Spleen (tissue), 11 donors: Measurements from ENCODE around the gene CDK8. TPM values are rescaled to one million over a fixed set of nuclear protein-coding genes. Genes with fewer than 3 reads are reported as not detected.

Experiments
- DNase-seq: peaks from one replicate; pipeline ENCODE4 v3.0.0-alpha.2; 2020
- H3K27ac ChIP-seq, 8 donors: fragments of 200-600 bp; sonication (generic) in 7 of 8; 1 replicate in 4 of 8; 2 replicates in 4 of 8; pipeline versions ENCODE4 v1.5.0 to v1.8.0; 2016 to 2021; ENCODE audit warnings: inconsistent platforms in 4 of 8, mild to moderate bottlenecking in 4 of 8, moderate library complexity in 1 of 8
- H3K27me3 ChIP-seq, 7 donors: fragments of 200-600 bp; sonication (generic) in 6 of 7; replicated peaks in 1 of 7; 1 replicate in 4 of 7; 2 replicates in 3 of 7; pipeline versions ENCODE4 v1.5.0 to v1.8.0; 2016 to 2021; ENCODE audit warnings: inconsistent platforms in 3 of 7, mild to moderate bottlenecking in 1 of 7
- H3K36me3 ChIP-seq, 6 donors: fragments of 200-600 bp; sonication (generic) in 5 of 6; 1 replicate in 4 of 6; 2 replicates in 2 of 6; pipeline versions ENCODE4 v1.5.0 to v1.8.0; 2016 to 2021; ENCODE audit warnings: inconsistent platforms in 2 of 6
- H3K4me1 ChIP-seq, 6 donors: fragments of 200-600 bp; sonication (generic) in 5 of 6; 1 replicate in 3 of 6; 2 replicates in 3 of 6; pipeline versions ENCODE4 v1.5.0 to v1.8.0; 2016 to 2021; ENCODE audit warnings: inconsistent platforms in 3 of 6
- H3K4me3 ChIP-seq, 8 donors: fragments of 200-600 bp; sonication (generic) in 7 of 8; 1 replicate in 4 of 8; 2 replicates in 4 of 8; pipeline versions ENCODE4 v1.5.0 to v1.8.0; 2016 to 2021; ENCODE audit warnings: inconsistent platforms in 4 of 8, mild to moderate bottlenecking in 4 of 8, moderate library complexity in 2 of 8
- H3K9me3 ChIP-seq, 8 donors: fragments of 200-600 bp; sonication (generic) in 7 of 8; 1 replicate in 4 of 8; 2 replicates in 4 of 8; pipeline versions ENCODE4 v1.5.0 to v1.8.0; 2016 to 2021; ENCODE audit warnings: inconsistent platforms in 4 of 8
- POLR2A ChIP-seq, 3 donors: fragments of 450-650 bp; IDR thresholded peaks; one replicate each; pipeline ENCODE4 v1.5.1; 2017; ENCODE audit warnings: antibody characterized with exemption in 3 of 3, mild to moderate bottlenecking in 1 of 3
- POLR2AphosphoS5 ChIP-seq, 3 donors: sonication (generic); formaldehyde crosslinking; IDR thresholded peaks; one replicate each; pipeline ENCODE4 v1.5.1; 2017; ENCODE audit warnings: antibody characterized with exemption in 3 of 3
- WGBS, 5 donors: extraction: QIAGEN DNeasy Blood & Tissue Kit in 3 of 5; methylation state at CpG; one replicate each; pipeline versions ENCODE4 v1.1.5 to v1.1.7; 2013 to 2018; 5-methylcytosine and 5-hydroxymethylcytosine counted together
- intact Hi-C: fragments of 100-400 bp; cut with DNase I; formaldehyde crosslinking; loops from one replicate; pipeline ENCODE4 v1.15.0; 2023; ENCODE audit warnings: low total_unique reads
- polyA plus RNA-seq, 3 donors: library from polyadenylated mRNA; stranded (reverse); fragments of 200-250 nt; gene quantifications; one replicate each; pipeline ENCODE4 v1.2.1, GENCODE V29; 2013
- total RNA-seq, 7 donors: library from RNA; depleted of rRNA in 3 of 7; stranded (reverse); fragments of >200 nt in 3 of 7; fragmentation: NEBNext Ultra II Directional in 4 of 7; extraction: Animal tissue kit (Norgen Biotek cat#: 25700) in 4 of 7; gene quantifications; one replicate each; pipeline versions ENCODE4 v1.1.0 to v1.2.1, GENCODE V29; 2016 to 2021
- TF ChIP-seq, protein P1 (sequence below), 11 experiments: fragments of 200-600 bp in 7 of 11; fragments of 450-650 bp in 4 of 11; sonication (generic) in 4 of 11; IDR thresholded peaks in 8 of 11; conservative IDR thresholded peaks in 3 of 11; 1 replicate in 7 of 11; 2 replicates in 4 of 11; pipeline versions ENCODE4 v1.4.0 to v1.8.0; 2016 to 2021; ENCODE audit warnings: antibody characterized with exemption in 11 of 11, inconsistent platforms in 4 of 11, mild to moderate bottlenecking in 1 of 11
- donor health status: healthy with polysubstance abuse.
- donor health status: DM: no; HTN: no; CAD: no; lungs with moderate emphysema.
- donor health status: DM: no; HTN: no; CAD: no.
- donor health status: Bipolar disorder and iron deficiency.
- donor health status: healthy.
- donor health status: DM: no; HTN: no; CAD: no.
- donor health status: DM: yes; HTN: yes; CAD: no.

The CDK8 gene
- total and polyA plus RNA-seq, 10 donors: 7.8 to 16.4 (median 9.2) TPM

DNA sequence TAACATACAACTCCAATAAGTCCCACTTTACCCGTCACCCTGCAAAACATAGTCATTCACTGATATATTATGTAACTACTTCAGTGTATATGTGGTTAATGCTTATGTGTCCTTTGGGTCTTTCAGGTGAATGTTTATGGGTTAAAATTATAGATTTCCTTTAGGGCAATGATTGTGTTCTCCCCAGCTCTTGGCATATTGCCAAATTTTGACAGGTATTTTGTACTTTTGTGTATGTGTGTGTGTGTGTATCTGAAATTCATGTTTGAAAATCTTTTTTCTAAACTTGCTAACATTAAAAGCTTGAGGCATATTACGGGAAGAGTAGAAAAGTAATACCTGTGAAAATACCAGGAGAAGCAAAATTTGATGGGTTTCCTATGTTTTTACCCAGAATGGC lies 8.2 kb downstream of the CDK8 start:
- Histone ChIP-seq H3K4me3 (no peak overlapping the region), H3K27ac (no peak overlapping the region), H3K36me3 (no peaks in the 10 kb centered on the region), H3K4me1 (peaks cover 0 to 21% (median 1%) of the 10 kb centered on the region in 6 donors), H3K27me3 (no peaks in the 10 kb centered on the region), H3K9me3 (no peaks in the 10 kb centered on the region)
- no peak for TF ChIP-seq POLR2AphosphoS5 (IDR thresholded peaks at IDR 0.05)
- TF ChIP-seq, protein P1, sequence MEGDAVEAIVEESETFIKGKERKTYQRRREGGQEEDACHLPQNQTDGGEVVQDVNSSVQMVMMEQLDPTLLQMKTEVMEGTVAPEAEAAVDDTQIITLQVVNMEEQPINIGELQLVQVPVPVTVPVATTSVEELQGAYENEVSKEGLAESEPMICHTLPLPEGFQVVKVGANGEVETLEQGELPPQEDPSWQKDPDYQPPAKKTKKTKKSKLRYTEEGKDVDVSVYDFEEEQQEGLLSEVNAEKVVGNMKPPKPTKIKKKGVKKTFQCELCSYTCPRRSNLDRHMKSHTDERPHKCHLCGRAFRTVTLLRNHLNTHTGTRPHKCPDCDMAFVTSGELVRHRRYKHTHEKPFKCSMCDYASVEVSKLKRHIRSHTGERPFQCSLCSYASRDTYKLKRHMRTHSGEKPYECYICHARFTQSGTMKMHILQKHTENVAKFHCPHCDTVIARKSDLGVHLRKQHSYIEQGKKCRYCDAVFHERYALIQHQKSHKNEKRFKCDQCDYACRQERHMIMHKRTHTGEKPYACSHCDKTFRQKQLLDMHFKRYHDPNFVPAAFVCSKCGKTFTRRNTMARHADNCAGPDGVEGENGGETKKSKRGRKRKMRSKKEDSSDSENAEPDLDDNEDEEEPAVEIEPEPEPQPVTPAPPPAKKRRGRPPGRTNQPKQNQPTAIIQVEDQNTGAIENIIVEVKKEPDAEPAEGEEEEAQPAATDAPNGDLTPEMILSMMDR (IDR thresholded peaks at IDR 0.05 in 8 of 11, conservative IDR thresholded peaks at IDR 0.05 in 3 of 11): no peak
- TF ChIP-seq POLR2A (IDR thresholded peaks at IDR 0.05): no peak
- WGBS, 5 donors: 94 to 98% (median 97%) methylated on average over 2 of the region's 2 CpGs
- DNase-seq: no peak
- intact Hi-C loops: no loop called here

GRCh38 chr13:26266311-26266710 lies 12.4 kb downstream of the CDK8 start:
- H3K36me3 ChIP-seq: no peaks in the 10 kb centered on the region
- peaks cover 0 to 25% (median 2%) of the 10 kb centered on the region in 6 donors for H3K4me1 ChIP-seq
- H3K4me3 ChIP-seq: no peak overlapping the region
- no peak for TF ChIP-seq POLR2A (IDR thresholded peaks at IDR 0.05)
- DNase-seq: no peak
- intact Hi-C loops: no loop called here
- H3K27ac ChIP-seq: no peak overlapping the region
- no peaks in the 10 kb centered on the region for H3K9me3 ChIP-seq
- WGBS, 5 donors: 77 to 86% (median 82%) methylated on average over 3 of the region's 3 CpGs
- no peaks in the 10 kb centered on the region for H3K27me3 ChIP-seq

DNA sequence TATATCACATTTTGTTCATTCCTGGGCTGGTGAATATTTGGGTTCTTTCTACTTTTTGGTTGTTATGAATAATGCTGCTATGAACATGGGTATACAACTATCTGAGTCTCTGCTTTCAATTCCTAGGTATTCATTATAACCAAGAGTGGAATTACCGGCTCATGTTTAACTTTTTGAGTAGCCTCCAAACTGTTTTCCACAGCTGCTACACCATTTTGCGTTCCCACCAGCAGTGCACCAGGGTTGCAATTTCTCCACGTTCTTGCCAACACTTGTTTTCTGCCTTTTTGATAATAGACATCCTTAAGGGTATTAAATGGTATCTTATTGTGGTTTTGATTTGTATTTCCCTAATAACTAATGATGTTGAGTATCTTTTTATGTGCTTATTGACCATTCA lies 16.8 kb downstream of the CDK8 start:
- Histone ChIP-seq H3K27me3 (no peaks in the 10 kb centered on the region), H3K4me3 (no peak overlapping the region), H3K36me3 (no peaks in the 10 kb centered on the region), H3K4me1 (peaks cover 0 to 20% (median 0%) of the 10 kb centered on the region in 6 donors), H3K9me3 (no peaks in the 10 kb centered on the region), H3K27ac (no peak overlapping the region)
- intact Hi-C loops: no loop called here
- DNase-seq: no peak
- TF ChIP-seq, protein P1 (IDR thresholded peaks at IDR 0.05 in 8 of 11, conservative IDR thresholded peaks at IDR 0.05 in 3 of 11): no peak
- TF ChIP-seq POLR2AphosphoS5 (IDR thresholded peaks at IDR 0.05) (no peak), POLR2A (IDR thresholded peaks at IDR 0.05) (no peak)
- WGBS, 5 donors: 93 to 96% (median 95%) methylated on average over 3 of the region's 3 CpGs

- WGBS, 5 donors: 82 to 91% (median 87%) methylated on average over 3 of the region's 3 CpGs
- no peaks in the 10 kb centered on the region for H3K36me3 ChIP-seq
These were observed 18.7 kb downstream of the CDK8 start for GRCh38 chr13:26272621-26273020.

More at GRCh38 chr13:26272621-26273020, 18.7 kb downstream of the CDK8 start:
- intact Hi-C loops: no loop called here
- H3K4me3 ChIP-seq: no peak overlapping the region
- peaks cover 0 to 13% (median 0%) of the 10 kb centered on the region in 6 donors for H3K4me1 ChIP-seq
- no peak overlapping the region for H3K27ac ChIP-seq
- H3K27me3 ChIP-seq: no peaks in the 10 kb centered on the region
- TF ChIP-seq POLR2AphosphoS5 (IDR thresholded peaks at IDR 0.05) (no peak), POLR2A (IDR thresholded peaks at IDR 0.05) (no peak)
- TF ChIP-seq, protein P1 (IDR thresholded peaks at IDR 0.05 in 8 of 11, conservative IDR thresholded peaks at IDR 0.05 in 3 of 11): no peak
- DNase-seq: no peak
- no peaks in the 10 kb centered on the region for H3K9me3 ChIP-seq
